Stimulated activated CD8-positive, alpha-beta memory T cell treated with anti-CD3 and anti-CD28 coated beads, Interleukin-15, amount 100 ng/mL, for 4 hours (primary cell): ENCODE data around the gene SYNE1.

ENCODE experiments used
- DNase-seq, 2 donors: peaks; one replicate each; pipeline ENCODE4 v3.0.0-alpha.2; 2020; ENCODE audit warnings: low read depth in 2 of 2

SYNE1 gene

DNA sequence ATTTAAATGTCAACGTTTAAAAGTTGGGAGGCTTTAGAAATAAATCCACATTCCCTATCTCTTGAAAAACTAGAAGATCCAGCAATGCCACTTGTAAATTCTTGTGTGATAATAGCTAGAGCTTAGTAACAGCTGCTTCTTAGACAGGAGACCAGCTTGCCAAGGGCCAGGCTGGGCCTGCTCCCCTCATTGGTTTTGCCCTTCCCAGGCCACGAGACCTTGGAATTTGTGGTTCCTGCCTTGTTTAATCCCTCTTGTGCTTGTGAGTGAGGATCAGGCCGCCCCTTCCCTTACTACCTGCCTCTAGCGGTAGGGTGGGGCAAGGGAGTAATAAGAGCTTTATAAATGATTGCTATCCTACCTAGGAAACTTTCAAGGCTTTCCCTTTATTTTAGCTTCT is 363.5 kb downstream of the SYNE1 start:
- no peak for DNase-seq

DNA sequence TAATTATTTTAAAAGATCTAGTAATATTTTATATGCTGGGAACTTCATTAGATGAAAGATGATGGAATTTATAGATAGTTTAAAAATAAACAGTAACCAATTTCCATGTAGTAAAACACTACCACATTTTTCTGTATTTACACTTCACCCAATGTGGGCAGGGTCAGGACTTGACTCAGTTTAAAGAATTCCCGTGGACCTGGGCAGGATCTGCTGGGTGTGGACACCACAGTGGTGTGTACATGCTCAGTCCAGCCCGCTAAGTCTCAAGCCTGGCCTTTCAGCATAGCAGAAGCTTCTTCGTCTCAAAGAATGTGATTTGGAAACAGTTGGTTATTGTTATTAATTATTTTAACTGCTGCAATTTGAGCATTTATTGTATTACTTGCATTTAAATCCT is 364.2 kb downstream of the SYNE1 start:
- DNase-seq, result no peak

DNA sequence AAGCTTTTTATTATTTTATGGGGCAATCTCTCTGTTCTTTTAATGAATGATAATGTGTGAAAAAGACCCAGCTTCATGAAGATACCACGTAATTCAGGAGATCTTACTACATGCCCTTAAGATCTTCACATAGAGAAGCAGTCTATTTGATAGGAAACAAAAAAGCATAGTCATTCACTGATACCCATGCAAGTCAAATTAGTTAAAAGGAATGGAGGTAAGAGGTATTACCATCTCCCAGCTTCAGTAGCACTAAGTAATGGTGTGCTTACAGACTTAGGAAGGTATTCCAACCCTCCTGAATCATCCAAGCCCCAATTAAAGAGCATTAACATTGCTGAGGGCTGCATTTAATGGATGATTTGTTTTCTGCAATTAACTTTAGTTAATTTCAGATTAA is 364.7 kb downstream of the SYNE1 start:
- no peak for DNase-seq

DNA sequence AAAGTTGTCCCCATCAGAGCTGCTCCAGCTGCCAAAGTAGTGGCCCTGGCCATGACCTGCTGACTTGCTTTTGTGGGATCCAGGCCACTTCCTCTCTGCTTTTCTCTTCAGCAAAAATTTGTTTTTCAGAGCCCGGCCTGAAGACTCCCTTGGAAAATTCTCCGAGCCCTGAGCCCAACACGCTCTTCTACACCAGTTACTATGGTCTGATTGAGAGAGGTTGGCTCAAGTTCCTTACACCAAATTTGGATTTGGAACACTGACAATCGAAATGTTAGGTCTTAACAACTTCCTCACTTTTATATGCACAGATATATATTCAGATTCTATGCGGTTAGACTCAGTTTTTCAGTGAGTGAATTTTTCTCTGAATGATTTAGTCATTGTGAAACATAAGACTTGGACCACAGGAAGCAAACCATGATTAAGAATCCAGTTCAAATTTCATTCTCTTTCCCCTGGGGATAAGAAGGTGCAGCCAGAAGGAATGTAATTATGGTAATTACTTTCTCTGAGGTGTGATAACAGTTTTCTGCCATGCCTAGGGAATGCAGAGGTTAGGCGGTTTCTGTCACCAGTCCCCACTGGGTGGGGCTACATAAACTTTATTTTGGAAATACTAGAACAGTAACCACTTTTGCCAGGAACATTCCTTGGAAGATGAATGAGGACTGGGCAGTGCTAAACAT is 365.2 kb downstream of the SYNE1 start:
- DNase-seq, result no peak

DNA sequence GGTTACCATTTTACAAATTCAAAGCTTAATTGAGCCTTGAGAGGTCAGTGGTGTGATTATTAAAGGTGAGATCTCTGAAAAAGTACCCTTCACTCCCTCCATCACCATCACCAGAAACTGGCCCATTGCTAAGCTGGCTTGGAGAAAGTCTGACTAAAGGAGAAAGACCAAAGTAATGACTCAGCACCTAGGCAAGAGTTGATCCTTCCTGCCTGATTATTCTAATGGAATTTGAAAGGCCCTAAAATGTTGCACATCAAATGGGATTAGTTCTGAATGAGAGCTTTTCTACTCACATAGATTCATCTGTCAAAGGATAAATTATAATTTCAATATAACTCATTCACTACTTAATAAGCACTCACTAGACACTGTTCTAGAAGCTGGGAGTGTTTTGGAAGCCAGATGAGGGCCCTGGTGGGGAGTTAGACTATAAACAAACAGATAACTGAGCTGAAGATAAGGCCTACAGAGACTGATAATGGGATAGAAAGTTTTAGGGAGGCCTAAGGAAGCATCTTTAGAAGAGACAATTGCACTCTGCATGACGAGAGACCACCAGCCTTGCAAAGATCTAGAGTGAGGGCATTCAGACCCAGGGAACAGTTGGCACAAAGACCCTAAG is 366.7 kb downstream of the SYNE1 start:
- DNase-seq, result no peak

DNA sequence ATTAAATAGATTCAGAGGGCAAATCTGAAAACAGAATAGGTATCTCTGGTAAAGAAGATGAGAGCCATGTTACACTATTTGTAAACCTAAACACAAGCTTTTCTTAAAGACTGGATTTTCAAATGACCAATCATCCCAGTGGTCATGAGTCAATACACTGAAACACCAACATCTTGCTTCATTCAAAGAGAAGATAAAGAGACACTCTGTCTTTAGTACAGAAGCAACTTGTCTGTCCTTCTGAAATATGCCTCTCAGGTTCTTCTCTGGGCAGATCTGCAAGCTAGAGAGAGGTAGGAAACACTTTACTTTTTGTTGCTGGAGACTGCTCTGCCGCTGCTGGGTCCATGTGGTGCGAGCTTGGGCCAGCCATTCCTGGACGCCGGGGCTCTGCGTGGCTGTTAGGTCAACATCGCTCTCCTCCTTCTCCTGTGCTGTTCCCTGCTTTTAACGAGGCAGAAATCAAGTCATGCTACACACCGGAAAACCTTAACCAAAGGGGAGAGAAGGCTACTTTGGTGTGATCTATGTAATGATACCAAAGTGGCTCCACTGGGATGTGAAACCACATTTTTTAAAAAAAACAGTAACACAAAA is 368.2 kb downstream of the SYNE1 start:
- DNase-seq, result no peak

DNA sequence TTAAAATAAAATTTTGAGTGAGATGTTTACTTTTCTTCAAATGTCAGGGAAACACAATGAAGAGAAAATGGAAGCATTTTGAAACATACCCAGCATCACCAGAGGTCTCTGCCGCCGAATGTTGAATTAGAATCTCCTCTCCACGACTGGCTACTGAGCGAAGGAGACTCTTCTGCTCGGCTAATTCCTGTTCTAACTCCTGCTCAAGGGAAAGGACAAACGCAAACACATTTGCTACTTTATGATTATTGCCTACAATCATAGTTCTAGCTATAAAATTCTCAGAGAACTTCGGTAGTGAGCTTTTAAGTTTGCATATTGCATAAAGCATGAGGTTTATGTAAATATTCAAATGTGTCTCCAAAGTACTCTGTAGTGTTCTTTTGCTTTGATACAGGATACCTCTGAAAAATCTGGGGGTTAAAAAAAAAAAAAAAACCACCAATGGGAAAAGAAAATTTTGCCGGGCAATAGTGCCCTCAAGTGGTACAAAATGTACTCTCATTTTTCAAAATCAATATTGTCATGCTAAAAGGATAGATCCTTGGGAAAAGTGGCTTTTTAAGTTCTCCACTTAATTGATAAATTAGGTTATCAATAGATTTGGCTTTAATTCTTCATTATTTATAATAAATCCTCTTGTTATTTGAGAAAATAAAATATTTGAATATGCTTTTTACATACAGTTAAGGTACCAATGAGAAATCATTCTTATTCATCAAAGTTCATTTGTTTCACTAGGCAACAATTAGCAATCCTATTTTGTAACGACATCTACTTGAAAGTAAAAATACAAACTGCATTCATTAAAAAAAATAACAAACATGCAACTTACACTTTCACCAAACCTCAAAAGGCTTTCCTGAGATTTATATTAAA is 369.0 kb downstream of the SYNE1 start:
- DNase-seq, result no peak

DNA sequence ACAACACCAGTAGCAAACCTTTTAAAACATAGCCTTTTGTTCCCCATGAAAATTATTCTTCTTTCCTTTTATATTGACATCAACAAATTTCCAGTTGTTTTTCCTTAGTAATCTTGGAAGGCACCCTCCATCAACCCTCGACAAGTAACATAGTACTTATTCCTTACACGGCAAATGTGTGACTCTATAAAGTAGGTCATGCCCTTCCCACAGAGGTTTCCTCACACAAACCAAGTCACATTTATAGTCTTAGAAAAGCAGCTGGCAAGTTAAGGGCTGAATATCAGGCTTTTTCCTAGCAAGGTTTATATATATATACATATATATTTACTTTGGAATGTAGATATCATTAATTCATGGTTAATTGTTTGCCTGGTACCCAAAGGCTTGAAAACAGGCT is 371.5 kb downstream of the SYNE1 start:
- DNase-seq, result no peak

DNA sequence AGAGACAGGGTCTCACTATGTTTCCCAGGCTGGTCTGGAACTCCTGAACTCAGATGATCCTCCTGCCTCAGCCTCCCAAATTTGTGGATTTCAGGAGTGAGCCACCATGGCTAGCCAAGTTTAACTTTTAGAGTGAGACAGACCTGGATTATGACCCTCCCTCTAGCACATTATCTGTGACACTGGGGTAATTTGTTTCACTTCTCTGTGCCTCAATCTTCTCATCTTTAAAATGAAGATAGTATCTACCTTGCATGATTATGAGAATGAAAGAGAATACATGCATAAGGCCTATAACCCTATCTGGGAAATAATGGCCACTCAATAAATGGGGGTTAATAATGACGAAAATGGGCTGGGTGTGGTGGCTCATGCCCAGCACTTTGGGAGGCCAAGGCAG is 373.6 kb downstream of the SYNE1 start:
- DNase-seq, result no peak

DNA sequence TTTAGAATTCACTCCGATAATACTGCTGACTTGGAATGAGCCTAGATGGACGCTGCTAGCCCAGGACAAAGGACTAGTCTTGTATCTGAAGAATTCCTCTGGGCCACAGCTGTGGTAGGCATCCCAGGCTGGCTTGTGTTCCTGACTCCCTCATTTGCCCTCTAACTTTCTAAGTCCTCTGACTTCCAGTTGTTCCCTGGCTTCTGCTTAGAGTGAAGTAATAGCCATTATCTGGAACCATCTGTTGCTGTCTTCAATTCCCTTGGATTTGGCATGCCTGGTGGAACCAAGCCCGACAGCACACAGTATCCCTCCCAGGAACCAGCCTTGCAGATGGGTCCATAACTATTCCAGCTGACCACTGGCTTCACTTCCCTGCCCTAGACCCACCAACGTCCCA is 376.0 kb downstream of the SYNE1 start:
- no peak for DNase-seq

DNA sequence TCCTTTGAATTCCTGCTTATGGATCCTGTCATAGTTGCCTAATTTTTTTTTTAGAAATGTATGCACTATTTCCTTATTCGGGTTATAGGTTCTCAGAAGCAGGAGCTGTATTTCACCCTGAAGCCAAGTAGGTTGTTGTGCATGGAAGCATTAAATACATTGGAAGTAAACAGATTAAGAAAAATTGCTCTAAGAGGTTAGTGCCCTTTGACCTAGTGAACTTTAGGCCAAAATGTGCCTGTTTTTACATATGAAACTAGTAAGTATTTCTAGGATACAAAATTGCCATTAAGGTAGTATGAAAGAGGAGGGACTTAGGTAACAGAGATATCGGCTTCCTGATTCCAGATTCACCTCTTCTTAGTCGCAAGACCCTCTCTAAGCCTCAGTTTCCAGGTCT is 377.9 kb downstream of the SYNE1 start:
- DNase-seq, result no peak

DNA sequence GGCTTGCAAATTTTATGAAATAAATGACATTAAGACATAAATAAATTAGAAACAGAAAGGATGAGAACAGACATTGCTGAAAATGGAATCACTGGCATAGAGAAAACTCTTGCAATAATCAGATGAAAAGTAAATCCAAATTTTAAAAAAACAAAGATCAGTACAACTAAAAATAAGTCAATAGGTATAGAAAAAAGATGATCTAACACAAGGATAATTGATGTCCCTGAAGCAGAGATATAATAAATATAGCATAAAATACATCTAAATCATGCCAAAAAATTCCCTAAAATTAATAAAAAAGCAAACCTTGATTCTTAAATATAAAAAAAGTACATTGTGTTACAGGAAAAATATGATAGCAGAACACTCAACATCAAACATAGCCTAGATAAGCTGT is 379.6 kb downstream of the SYNE1 start:
- DNase-seq, result no peak

DNA sequence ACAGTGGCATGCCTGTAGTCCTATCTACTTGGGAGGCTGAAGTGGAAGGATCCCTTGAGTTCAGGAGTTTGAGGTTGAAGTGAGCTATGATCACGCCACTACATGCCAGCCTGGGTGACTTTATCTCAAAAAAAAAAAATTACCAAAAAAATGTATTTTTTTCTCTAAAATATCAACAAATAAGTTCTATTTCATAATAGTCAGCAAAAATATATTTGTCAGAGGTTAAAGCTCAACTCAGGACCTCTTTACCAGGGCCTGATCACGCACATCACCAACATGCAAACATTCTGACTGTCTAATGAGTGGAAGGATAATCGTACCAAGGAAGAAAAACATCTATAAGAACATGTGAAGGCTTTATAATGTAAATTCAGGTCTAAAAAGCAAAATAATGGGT is 387.0 kb downstream of the SYNE1 start:
- DNase-seq, result no peak

DNA sequence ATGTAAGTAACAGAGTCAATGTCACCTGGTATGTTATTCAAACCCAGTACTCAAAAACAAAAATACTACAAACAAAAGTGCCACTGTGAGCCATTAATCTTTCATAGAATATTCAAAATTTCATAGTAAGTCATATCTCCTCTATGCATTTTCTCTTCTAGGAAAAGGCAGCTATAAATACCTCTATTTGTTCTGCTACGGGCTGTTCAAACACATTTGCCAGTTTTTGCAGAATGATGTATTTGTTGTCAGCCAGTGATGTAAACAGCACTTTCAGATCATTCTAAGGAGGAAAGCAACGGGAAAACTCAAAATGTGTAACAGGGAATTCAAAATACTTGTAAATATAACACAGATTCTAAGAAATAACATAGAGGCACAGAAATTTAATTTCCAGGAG is 388.2 kb downstream of the SYNE1 start:
- DNase-seq, result no peak

DNA sequence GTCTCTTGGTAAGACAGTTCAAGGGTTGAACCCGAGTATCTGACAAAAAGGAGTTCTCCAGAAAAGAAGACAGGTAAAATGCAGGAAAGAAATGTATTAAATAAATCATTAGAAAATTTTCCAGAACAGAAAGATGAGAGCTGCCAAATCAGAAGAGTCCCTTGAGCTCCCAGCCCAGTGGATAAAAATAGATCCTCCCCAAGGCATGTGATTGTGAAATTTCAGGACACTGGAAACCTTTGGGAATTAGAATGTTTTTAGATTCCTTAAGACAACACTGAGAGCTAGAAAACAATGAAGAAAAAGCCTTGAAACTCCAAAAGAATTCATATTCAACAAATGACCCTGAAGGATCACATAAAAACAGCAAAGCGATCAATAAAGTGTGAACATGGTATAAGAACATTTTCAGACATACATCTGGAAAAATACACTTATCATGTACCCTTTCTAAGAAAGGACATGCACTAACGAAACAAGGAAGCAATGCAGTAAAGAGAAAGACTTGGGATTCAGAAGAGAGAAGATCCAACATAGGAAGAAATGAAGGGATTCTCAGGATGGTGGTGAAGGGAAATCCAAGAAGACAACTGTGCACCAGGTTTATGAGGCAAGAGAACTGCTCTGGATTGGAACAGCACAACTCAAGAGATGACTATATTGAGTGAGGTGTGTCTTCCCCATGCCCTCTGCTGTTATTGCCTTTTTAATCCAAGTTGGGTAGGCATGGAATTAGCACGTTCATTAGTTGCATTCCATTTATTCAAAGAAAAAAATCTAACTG is 390.4 kb downstream of the SYNE1 start:
- no peak for DNase-seq

DNA sequence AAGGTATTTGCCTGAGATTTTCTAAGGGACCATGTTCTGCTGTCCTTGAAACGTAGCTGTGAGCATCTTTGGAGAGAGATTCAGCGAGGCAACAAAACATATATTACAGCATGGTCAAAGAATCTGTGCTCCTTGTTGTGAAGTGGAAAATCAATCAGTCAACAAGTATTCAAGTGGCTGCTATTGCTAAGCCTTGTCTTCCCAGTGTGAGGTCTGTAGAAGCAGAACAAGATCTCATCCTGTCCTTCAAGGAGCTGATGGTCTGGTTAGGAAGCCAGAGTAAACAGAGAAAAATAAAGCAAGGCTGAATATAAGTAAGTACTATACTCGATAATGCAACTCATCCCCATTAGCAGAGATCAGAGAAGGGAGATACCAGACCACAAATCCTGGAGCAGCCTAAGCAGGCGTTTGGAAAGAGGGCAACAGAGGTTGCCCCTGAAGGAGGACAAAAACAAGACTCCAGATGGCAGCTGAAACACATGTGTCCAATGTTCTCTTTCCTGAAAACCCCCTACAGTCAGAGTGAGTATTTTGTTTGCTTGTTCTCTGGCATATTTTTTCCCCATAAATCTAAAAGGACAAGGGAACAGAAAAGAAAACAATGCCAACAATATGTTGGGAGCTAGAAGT is 392.0 kb downstream of the SYNE1 start:
- no peak for DNase-seq

DNA sequence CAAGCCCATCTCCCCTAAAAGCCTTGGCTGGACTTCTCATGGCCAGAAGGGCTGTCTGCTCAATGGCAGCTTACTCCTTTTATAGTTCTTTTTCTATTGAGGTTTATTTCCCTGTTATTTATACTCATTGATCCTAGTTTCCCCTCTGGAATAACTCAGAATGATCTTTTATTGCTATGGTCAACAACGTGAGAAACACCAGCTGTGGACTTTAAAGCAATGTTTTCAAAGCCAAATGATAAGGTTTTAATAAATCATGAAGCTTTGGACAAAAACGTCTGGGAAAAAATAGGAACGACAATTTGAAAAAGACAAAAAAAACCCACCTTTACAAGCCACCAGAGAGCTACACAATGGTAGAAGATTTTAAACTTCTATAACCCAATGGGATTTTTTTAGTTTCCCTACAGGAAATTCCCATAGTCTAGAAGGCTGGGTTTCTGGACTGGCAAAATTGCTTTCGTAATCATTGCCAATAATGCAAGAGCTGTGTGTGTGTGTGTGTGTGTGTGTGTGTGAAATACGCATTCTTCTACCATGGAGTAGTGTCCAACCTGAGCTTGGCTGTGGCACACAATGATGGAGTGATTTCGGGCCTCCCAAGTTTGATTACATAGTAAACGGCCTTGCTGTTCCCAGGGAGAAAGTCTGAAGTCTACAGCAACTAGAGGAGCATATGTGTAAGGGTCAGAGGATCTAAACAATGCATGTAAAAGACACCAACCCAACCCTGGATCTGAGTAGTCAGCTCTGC is 396.0 kb downstream of the SYNE1 start:
- no peak for DNase-seq

DNA sequence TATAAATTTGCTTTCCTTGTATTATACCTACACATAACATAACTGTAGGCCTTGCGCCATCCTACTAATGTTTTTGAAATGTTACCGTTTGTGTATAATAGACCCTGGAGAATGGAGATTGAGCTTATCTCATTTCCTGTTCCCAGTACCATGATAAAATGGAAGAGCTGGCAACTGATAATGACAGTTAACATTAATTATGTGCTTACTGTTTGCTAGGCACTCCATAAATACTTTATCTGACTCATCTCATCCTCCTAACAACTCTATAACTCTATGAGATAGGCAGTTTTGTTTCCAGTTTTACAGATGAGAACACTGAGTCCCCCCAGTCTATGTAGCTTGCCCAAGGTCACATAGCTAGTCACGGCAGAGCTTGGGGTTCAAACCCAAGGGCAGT is 396.7 kb downstream of the SYNE1 start:
- DNase-seq, result no peak

DNA sequence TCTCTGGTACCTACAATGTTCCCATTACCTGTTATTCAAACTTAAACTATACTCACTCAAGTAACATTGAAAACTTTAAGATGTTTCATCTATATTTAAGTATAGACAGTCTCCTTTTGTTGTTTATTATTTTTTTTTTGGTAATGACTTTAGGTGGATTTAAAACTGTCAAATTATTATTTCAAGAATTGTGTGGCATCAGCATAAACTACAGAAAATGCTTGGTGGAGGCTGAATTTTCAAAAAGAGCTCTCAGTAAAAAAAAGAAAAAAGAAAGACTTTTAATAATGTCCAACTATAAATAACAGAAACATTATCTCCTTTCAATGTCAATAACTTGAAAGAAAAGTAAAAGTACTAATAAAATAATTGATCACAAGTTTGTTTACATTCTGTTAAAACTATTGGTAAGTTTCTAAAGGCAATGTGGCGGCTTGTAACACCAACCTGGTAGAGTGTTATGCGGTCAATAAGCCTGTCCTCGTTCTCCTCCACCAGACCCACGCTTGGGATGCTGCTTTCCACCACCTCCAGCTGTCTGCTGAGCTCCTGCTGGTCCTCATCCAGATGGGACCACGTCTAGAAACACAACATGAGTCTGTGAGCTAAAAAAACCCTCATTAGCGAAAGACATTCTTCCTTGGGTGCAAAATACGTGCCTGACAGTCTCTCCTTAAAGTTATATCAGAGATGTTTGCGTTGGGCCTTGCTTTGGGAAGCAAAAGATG is 400.6 kb downstream of the SYNE1 start:
- no peak for DNase-seq
